Measurements from ENCODE around the gene FRMD4A.
"Not testable (repeated sequence)": the region's sequence is repeated elsewhere in the genome, so short reads cannot be mapped to it uniquely, and the experiment has no call there.

The FRMD4A gene

GRCh38 chr10:14099885-14100284 lies 230.8 kb downstream of the FRMD4A start:
- DNase-seq (ENCODE audit: low spot score) = no peak

- DNase-seq (ENCODE audit: low spot score) = peak; percentile 34
These were observed 236.8 kb downstream of the FRMD4A start for GRCh38 chr10:14093730-14094484.

GRCh38 chr10:14092799-14093198 lies 237.9 kb downstream of the FRMD4A start:
- peak; percentile 29 for DNase-seq (ENCODE audit: low spot score)

- no peak for DNase-seq (ENCODE audit: low spot score)
These were observed 241.0 kb downstream of the FRMD4A start for GRCh38 chr10:14089556-14090292.

GRCh38 chr10:14087566-14087965 lies 243.2 kb downstream of the FRMD4A start:
- DNase-seq (ENCODE audit: low spot score) = no peak

- no peak for DNase-seq (ENCODE audit: low spot score)
These were observed 244.1 kb downstream of the FRMD4A start for GRCh38 chr10:14086596-14086995.

GRCh38 chr10:14084875-14085274 lies 245.8 kb downstream of the FRMD4A start:
- DNase-seq (ENCODE audit: low spot score) = peak; percentile 58

- DNase-seq (ENCODE audit: low spot score) = no peak
These were observed 249.9 kb downstream of the FRMD4A start for GRCh38 chr10:14080795-14081194.

GRCh38 chr10:14077430-14077829 lies 253.3 kb downstream of the FRMD4A start:
- no peak for DNase-seq (ENCODE audit: low spot score)

GRCh38 chr10:14074062-14074884 lies 256.5 kb downstream of the FRMD4A start:
- peak; percentile 100 for DNase-seq (ENCODE audit: low spot score)

GRCh38 chr10:14072541-14072940 lies 258.2 kb downstream of the FRMD4A start:
- DNase-seq (ENCODE audit: low spot score) = no peak

GRCh38 chr10:14071956-14072355 lies 258.8 kb downstream of the FRMD4A start:
- DNase-seq (ENCODE audit: low spot score) = no peak

GRCh38 chr10:14068601-14069250 lies 262.0 kb downstream of the FRMD4A start:
- DNase-seq (ENCODE audit: low spot score) = no peak

- DNase-seq (ENCODE audit: low spot score) = not testable (repeated sequence)
These were observed 263.1 kb downstream of the FRMD4A start for GRCh38 chr10:14067638-14068037.

GRCh38 chr10:14066106-14066505 lies 264.6 kb downstream of the FRMD4A start:
- no peak for DNase-seq (ENCODE audit: low spot score)

GRCh38 chr10:14063531-14064285 lies 267.0 kb downstream of the FRMD4A start:
- DNase-seq (ENCODE audit: low spot score) = no peak

- peak; percentile 81 for DNase-seq (ENCODE audit: low spot score)
These were observed 268.0 kb downstream of the FRMD4A start for GRCh38 chr10:14062528-14063260.

GRCh38 chr10:14060320-14061070 lies 270.2 kb downstream of the FRMD4A start:
- no peak for DNase-seq (ENCODE audit: low spot score)

GRCh38 chr10:14056610-14057332 lies 274.0 kb downstream of the FRMD4A start:
- DNase-seq (ENCODE audit: low spot score) = peak; percentile 54
